NCI-H2227 (cell line): ENCODE data around the gene PLA2G2D.

Experiments used
- DNase-seq: peaks from one replicate; lab custom pipeline; 2025; ENCODE audit not compliant: unreplicated experiment; lab: John Stamatoyannopoulos, UW

PLA2G2D gene

DNA sequence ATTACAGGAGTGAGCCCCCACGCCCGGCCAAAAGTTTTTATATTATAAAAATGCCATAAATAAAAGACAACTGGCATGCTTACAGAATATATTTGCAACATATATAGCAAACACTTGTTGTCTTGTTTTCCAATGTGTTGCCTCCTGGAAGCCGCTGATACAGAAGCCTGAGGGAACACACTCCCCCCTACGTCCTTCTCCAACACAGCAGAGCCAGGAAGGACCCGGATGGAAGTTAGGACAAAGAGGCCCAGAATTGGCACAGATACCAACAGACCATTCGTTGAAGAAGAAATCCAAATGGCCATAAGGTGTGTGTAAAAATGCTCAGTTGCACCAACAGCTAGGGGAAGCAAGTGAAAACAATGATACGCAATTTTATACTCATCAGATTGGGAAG, 50.6 kb downstream of the PLA2G2D start:
- no peak for DNase-seq

DNA sequence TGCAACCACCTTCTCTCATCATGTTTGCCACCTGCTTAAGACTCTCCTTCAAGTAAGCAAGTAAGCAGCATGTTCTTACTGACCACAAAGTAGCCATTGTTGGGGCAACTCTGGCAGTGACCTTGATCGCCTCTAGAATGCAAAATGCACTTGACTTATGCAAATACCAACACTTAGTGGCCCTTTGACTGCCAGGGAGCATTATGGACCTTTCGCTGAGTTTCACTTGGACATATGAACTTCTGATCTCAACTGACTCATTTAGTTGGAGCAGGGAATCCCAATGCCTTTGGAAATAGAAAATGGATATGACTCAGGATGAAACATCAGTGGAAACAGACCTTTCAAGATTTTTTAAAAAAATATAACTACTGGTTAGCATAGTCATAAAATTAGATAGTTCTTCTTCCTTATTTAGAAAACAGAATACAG, 55.5 kb downstream of the PLA2G2D start:
- DNase-seq: no peak
